HCT116 (cell line): ENCODE results near the gene F10. TPM values are rescaled to one million over a fixed set of nuclear protein-coding genes. Genes with fewer than 3 reads are reported as not detected.

Source experiments
- ATAC-seq: fragments of 200-7000 bp; cut with Tn5 transposase; 2 replicates; pipeline ENCODE4 v1.9.1; 2020; ENCODE audit warnings: mild to moderate bottlenecking, moderate library complexity
- BruUV-seq: library from RNA; stranded (reverse); fragments of 400-500 nt; replicated peaks from 2 replicates; lab custom pipeline; 2021; lab: Mats Ljungman, UMichigan
- CTCF ChIA-PET: fragments of 300-600 bp; sonication (Branson Sonifier 250); formaldehyde crosslinking; loops from one replicate; lab custom pipeline; 2021; ENCODE audit warnings: antibody characterized with exemption; lab: Charles Lee
- POLR2A ChIA-PET: fragments of 300-600, 350-600 bp; sonication (Branson Sonifier 250); formaldehyde crosslinking; loops from one replicate; lab custom pipeline; 2021; ENCODE audit warnings: antibody characterized with exemption; lab: Charles Lee
- RAD21 ChIA-PET, 2 experiments: fragments of 300-600 bp; sonication (Branson Sonifier 250); formaldehyde crosslinking; loops; one replicate each; lab custom pipeline; 2023; ENCODE audit warnings: low total read pairs in 2 of 2; ENCODE audit not compliant: uncharacterized antibody in 2 of 2, unreplicated experiment in 2 of 2, low non-redundant PET in 1 of 2; lab: Charles Lee
- DNase-seq: peaks from one replicate; pipeline ENCODE4 v3.0.0-alpha.2; 2010; ENCODE audit warnings: low read depth, low spot score
- H2AFZ ChIP-seq: fragments of 200-600 bp; shearing (Covaris generic), sonication (generic); 2 replicates; pipeline ENCODE4 v1.6.1; 2017; ENCODE audit warnings: low read depth, mixed run types, mixed read lengths, antibody characterized with exemption, low read length; ENCODE audit not compliant: poor library complexity, severe bottlenecking
- H3K27ac ChIP-seq: 2 replicates; pipeline ENCODE4 v1.5.1; 2012; ENCODE audit warnings: low read depth, low read length
- H3K27me3 ChIP-seq: fragments of 200-600 bp; sonication (generic); 2 replicates; pipeline ENCODE4 v1.6.1; 2016; ENCODE audit warnings: mixed run types, low read length, mixed read lengths; ENCODE audit not compliant: insufficient read depth
- H3K36me3 ChIP-seq, 2 experiments: fragments of 200-500 bp in 1 of 2; fragments of 200-600 bp in 1 of 2; sonication (Bioruptor generic) in 1 of 2; sonication (generic) in 1 of 2; 2 replicates each; pipeline versions ENCODE4 v1.5.1 to v1.6.1; 2014 to 2016; ENCODE audit warnings: low read length in 2 of 2, inconsistent platforms in 1 of 2, mixed read lengths in 1 of 2, mixed run types in 1 of 2; ENCODE audit not compliant: insufficient read depth in 2 of 2, control insufficient read depth in 1 of 2
- H3K4me1 ChIP-seq, 2 experiments: fragments of 200-600 bp in 1 of 2; sonication (generic) in 1 of 2; 2 replicates each; pipeline versions ENCODE4 v1.5.1 to v1.6.1; 2012 to 2017; ENCODE audit warnings: low read length in 2 of 2, inconsistent platforms in 1 of 2, mild to moderate bottlenecking in 1 of 2, mixed read lengths in 1 of 2, mixed run types in 1 of 2, moderate library complexity in 1 of 2; ENCODE audit not compliant: insufficient read depth in 2 of 2, control insufficient read depth in 1 of 2
- H3K4me2 ChIP-seq: fragments of 200-600 bp; sonication (generic); 2 replicates; pipeline ENCODE4 v1.6.1; 2017; ENCODE audit warnings: mixed run types, low read length, mixed read lengths
- H3K4me3 ChIP-seq, 2 experiments: fragments of 200-600 bp in 1 of 2; sonication (generic) in 1 of 2; replicated peaks in 1 of 2; 2 replicates each; pipeline ENCODE4 v1.5.1; 2011 to 2016; ENCODE audit warnings: low read length in 2 of 2, control low read depth in 1 of 2, low read depth in 1 of 2, mild to moderate bottlenecking in 1 of 2, mixed read lengths in 1 of 2, mixed run types in 1 of 2
- H3K79me2 ChIP-seq: fragments of 200-600 bp; sonication (generic); 2 replicates; pipeline ENCODE4 v1.6.1; 2017; ENCODE audit warnings: mild to moderate bottlenecking, mixed run types, low read length, moderate library complexity, mixed read lengths; ENCODE audit not compliant: insufficient read depth
- H3K9ac ChIP-seq: fragments of 200-600 bp; sonication (generic); 2 replicates; pipeline ENCODE4 v1.6.1; 2016; ENCODE audit warnings: low read length, mixed read lengths
- H3K9me2 ChIP-seq: fragments of 200-600 bp; sonication (generic), shearing (Covaris generic); 2 replicates; pipeline ENCODE4 v1.6.1; 2017; ENCODE audit warnings: mixed run types, mild to moderate bottlenecking, moderate library complexity; ENCODE audit not compliant: insufficient read depth
- H3K9me3 ChIP-seq, 2 experiments: fragments of 200-500 bp in 1 of 2; fragments of 200-600 bp in 1 of 2; sonication (Bioruptor generic) in 1 of 2; sonication (generic) in 1 of 2; 2 replicates each; pipeline ENCODE4 v1.6.1; 2014 to 2017; ENCODE audit warnings: low read length in 2 of 2, mixed read lengths in 2 of 2, inconsistent platforms in 1 of 2, low read depth in 1 of 2, mild to moderate bottlenecking in 1 of 2, mixed run types in 1 of 2, moderate library complexity in 1 of 2; ENCODE audit not compliant: control insufficient read depth in 1 of 2, insufficient read depth in 1 of 2
- H4K20me1 ChIP-seq: fragments of 200-600 bp; sonication (generic), shearing (Covaris generic); 2 replicates; pipeline ENCODE4 v1.6.1; 2017; ENCODE audit warnings: mixed run types, mild to moderate bottlenecking, moderate library complexity; ENCODE audit not compliant: insufficient read depth
- CEBPB ChIP-seq: IDR thresholded peaks from 2 replicates; pipeline ENCODE4 v1.6.1; 2012; ENCODE audit warnings: low read depth
- EGR1 ChIP-seq: IDR thresholded peaks from 2 replicates; pipeline ENCODE4 v1.6.1; 2012; ENCODE audit warnings: low read depth
- ELF1 ChIP-seq: IDR thresholded peaks from 2 replicates; pipeline ENCODE4 v1.6.1; 2012; ENCODE audit warnings: low read depth, borderline replicate concordance
- EZH2 ChIP-seq: fragments of 200-600 bp; sonication (generic); IDR thresholded peaks from 2 replicates; pipeline ENCODE4 v1.6.1; 2017; ENCODE audit warnings: antibody characterized with exemption, mixed run types
- FOSL1 ChIP-seq: IDR thresholded peaks from 2 replicates; pipeline ENCODE4 v1.6.1; 2012; ENCODE audit warnings: low read depth
- JUND ChIP-seq: IDR thresholded peaks from 2 replicates; pipeline ENCODE4 v1.6.1; 2012
- POLR2A ChIP-seq: IDR thresholded peaks from 2 replicates; pipeline ENCODE4 v1.7.0; 2011; ENCODE audit warnings: borderline replicate concordance; ENCODE audit not compliant: insufficient read depth, insufficient read length; ENCODE audit errors: extremely low read depth
- RAD21 ChIP-seq: IDR thresholded peaks from 2 replicates; pipeline ENCODE4 v1.6.1; 2012; ENCODE audit warnings: low read depth, mild to moderate bottlenecking
- SIN3A ChIP-seq: IDR thresholded peaks from 2 replicates; pipeline ENCODE4 v1.6.1; 2012; ENCODE audit warnings: low read depth
- SRF ChIP-seq: IDR thresholded peaks from 2 replicates; pipeline ENCODE4 v1.6.1; 2012; ENCODE audit warnings: low read depth
- TCF7L2 ChIP-seq: IDR thresholded peaks from 2 replicates; pipeline ENCODE4 v1.7.0; 2011; ENCODE audit warnings: borderline replicate concordance, inconsistent platforms; ENCODE audit not compliant: insufficient read depth, insufficient read length; ENCODE audit errors: extremely low read depth
- ZFX ChIP-seq: fragments of 450-650 bp; IDR thresholded peaks from 2 replicates; pipeline ENCODE4 v1.6.1; 2017
- ZNF274 ChIP-seq: fragments of 200-500 bp; sonication (Bioruptor generic); IDR thresholded peaks from 2 replicates; pipeline ENCODE4 v1.6.1; 2014; ENCODE audit warnings: mild to moderate bottlenecking, low read depth, low read length, inconsistent platforms
- intact Hi-C: fragments of 100-400 bp; cut with micrococcal nuclease; formaldehyde crosslinking; loops from 2 replicates; pipeline ENCODE4 v1.10.0; 2022
- total RNA-seq: library from RNA; stranded (reverse); gene quantifications from one replicate; pipeline ENCODE4 v1.2.1, GENCODE V29; 2021; ENCODE audit not compliant: unreplicated experiment
- TF ChIP-seq, protein P1 (sequence below), 3 experiments: fragments of 200-600 bp in 1 of 3; sonication (generic) in 1 of 3; IDR thresholded peaks in 2 of 3; conservative IDR thresholded peaks in 1 of 3; 2 replicates each; pipeline ENCODE4 v1.5.1; 2012 to 2017; ENCODE audit warnings: low read depth in 2 of 3, low read length in 2 of 3, antibody characterized with exemption in 1 of 3, borderline replicate concordance in 1 of 3, control low read depth in 1 of 3, mild to moderate bottlenecking in 1 of 3, mixed read lengths in 1 of 3, mixed run types in 1 of 3, moderate library complexity in 1 of 3; ENCODE audit not compliant: insufficient read depth in 1 of 3
- TF ChIP-seq, protein P2 (sequence below): IDR thresholded peaks from 2 replicates; pipeline ENCODE4 v1.6.1; 2012
- TF ChIP-seq, protein P3 (sequence below): IDR thresholded peaks from 2 replicates; pipeline ENCODE4 v1.6.1; 2012

The F10 gene
- total RNA-seq, 1 experiment from 2014 or later = 4.0 TPM

DNA sequence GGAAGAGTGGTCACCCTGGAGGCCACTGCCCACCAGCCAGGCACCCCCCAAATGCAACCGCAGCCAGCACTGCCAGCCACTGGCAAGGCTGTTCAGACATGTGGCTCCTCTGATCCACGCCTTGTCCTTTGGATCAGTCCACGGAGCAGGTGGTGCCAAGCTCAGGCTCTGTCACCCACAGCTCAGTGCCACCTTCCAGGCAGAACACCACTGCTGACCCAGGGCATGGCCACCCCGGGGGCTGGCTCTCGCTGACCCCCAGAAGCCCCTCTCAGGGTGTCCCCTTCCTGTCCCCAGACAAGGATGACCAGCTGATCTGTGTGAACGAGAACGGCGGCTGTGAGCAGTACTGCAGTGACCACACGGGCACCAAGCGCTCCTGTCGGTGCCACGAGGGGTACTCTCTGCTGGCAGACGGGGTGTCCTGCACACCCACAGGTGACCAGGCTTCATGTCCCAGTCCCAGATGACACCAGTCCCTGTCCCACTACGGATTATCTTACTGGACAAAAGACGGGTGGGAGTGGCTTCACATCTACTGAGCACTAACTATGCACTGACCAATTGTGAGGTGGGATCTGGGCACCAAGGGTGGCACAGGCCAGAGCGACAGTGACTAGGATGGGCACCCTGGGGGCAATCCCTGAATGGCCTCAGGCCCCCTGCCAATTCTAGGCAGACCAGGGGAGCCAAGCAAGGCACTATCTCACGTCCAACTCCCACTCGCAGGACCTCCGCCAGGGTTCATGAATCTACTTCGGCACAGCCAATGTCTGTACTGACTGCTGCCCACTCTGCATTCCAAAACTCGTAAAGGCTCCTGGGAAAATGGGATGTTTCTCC lies 7.0 kb upstream of the F10 start (continued):
- TF ChIP-seq EZH2 (no peak), POLR2A (no peak), ELF1 (no peak), EGR1 (no peak), SRF (no peak), FOSL1 (no peak), ZFX (no peak), CEBPB (no peak)

DNA sequence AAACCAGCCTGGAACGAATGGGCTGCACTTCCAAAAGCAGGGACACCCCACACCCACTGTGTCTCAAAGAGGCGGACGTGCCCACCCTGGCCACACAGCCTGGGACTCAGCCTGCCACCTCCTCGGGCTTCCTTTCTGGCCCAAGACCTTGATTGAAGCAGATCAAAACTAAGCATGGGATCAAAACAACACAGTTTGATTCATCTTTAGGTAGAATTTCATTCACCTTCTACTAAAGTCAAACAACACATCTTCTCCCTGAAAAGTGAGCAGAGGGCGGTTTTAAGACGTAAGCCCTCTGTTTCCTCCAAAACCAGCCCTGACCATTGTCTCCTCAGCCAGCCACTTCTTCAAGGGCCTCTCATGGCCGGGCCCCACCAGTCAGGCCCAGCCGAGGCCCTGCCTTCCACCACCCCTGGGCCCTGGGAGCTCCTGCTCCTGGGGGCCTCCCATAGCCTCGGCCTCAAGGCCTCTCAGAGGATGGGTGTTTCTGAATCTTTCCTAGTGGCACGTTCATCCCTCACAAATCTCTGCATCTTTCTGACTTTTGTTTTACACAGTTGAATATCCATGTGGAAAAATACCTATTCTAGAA lies 6.3 kb upstream of the F10 start:
- Histone ChIP-seq H3K27me3 (0 out of 2 replicates have a peak, but pooled peaks cover 4% of the 10 kb centered on the region), H3K27ac (no peak overlapping the region), H3K4me1 (peaks cover 0 to 7% of the 10 kb centered on the region in 2 experiments; a peak in 1 of 4 replicates), H3K9ac (no peak overlapping the region), H3K79me2 (no peaks in the 10 kb centered on the region), H2AFZ (no peak overlapping the region), H3K9me3 (no peaks in the 10 kb centered on the region), H4K20me1 (no peaks in the 10 kb centered on the region), H3K4me2 (no peak overlapping the region), H3K36me3 (no peaks in the 10 kb centered on the region), H3K4me3 (no peak overlapping the region), H3K9me2 (no peaks in the 10 kb centered on the region)
- BruUV-seq = no TSS peak
- ATAC-seq (no peak), DNase-seq (no peak)
- ChIA-PET POLR2A (no interaction called here), CTCF (no interaction called here), RAD21 (no interaction called here)
- intact Hi-C loops = no loop called here
- TF ChIP-seq, protein P1, sequence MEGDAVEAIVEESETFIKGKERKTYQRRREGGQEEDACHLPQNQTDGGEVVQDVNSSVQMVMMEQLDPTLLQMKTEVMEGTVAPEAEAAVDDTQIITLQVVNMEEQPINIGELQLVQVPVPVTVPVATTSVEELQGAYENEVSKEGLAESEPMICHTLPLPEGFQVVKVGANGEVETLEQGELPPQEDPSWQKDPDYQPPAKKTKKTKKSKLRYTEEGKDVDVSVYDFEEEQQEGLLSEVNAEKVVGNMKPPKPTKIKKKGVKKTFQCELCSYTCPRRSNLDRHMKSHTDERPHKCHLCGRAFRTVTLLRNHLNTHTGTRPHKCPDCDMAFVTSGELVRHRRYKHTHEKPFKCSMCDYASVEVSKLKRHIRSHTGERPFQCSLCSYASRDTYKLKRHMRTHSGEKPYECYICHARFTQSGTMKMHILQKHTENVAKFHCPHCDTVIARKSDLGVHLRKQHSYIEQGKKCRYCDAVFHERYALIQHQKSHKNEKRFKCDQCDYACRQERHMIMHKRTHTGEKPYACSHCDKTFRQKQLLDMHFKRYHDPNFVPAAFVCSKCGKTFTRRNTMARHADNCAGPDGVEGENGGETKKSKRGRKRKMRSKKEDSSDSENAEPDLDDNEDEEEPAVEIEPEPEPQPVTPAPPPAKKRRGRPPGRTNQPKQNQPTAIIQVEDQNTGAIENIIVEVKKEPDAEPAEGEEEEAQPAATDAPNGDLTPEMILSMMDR (IDR thresholded peaks at IDR 0.05 in 2 of 3, conservative IDR thresholded peaks at IDR 0.05 in 1 of 3; ENCODE audit: borderline replicate concordance in 1 of 3, insufficient read depth in 1 of 3, low read depth in 2 of 3, low read length in 2 of 3) = no peak
- TF ChIP-seq RAD21 (no peak), EZH2 (no peak), ZNF274 (no peak), SRF (no peak), TCF7L2 (no peak), JUND (no peak), ELF1 (no peak), POLR2A (no peak), SIN3A (no peak), EGR1 (no peak)
- TF ChIP-seq, protein P2, sequence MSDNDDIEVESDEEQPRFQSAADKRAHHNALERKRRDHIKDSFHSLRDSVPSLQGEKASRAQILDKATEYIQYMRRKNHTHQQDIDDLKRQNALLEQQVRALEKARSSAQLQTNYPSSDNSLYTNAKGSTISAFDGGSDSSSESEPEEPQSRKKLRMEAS = no peak
- TF ChIP-seq, protein P3, sequence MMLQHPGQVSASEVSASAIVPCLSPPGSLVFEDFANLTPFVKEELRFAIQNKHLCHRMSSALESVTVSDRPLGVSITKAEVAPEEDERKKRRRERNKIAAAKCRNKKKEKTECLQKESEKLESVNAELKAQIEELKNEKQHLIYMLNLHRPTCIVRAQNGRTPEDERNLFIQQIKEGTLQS = no peak
